HL-60 (cell line): ENCODE results near the gene MESD.

Source experiments
- CTCF ChIP-seq: IDR thresholded peaks from one replicate; pipeline ENCODE4 v1.5.1; 2011; ENCODE audit warnings: low read length, control low read depth, inconsistent platforms; ENCODE audit not compliant: insufficient read depth
- POLR2AphosphoS5 ChIP-seq: IDR thresholded peaks from 2 replicates; pipeline ENCODE4 v1.6.1; 2012; ENCODE audit warnings: low read depth
- SPI1 ChIP-seq: IDR thresholded peaks from 2 replicates; pipeline ENCODE4 v1.6.1; 2012; ENCODE audit warnings: low read depth, mild to moderate bottlenecking, borderline replicate concordance

GRCh38 chr15:81010086-81010485 is 20.5 kb upstream of the MESD start:
- TF ChIP-seq CTCF (no peak), SPI1 (no peak), POLR2AphosphoS5 (no peak)
